SU-DHL-6 (cell line): ENCODE results near the gene COL4A2.

Experiments used
- H2AFZ ChIP-seq: fragments of 200-600 bp; sonication (generic); 2 replicates; pipeline ENCODE4 v1.6.1; 2014; ENCODE audit warnings: low read depth, mild to moderate bottlenecking, moderate library complexity, mixed read lengths, antibody characterized with exemption, low read length; ENCODE audit not compliant: severe bottlenecking
- H3F3A ChIP-seq: fragments of 200-600 bp; shearing (Covaris generic); 2 replicates; pipeline ENCODE4 v1.6.0; 2016; ENCODE audit warnings: antibody characterized with exemption, mild to moderate bottlenecking; ENCODE audit not compliant: insufficient read depth
- H3K27ac ChIP-seq: fragments of 200-600 bp; sonication (generic); 2 replicates; pipeline ENCODE4 v1.5.1; 2016; ENCODE audit warnings: low read depth, mild to moderate bottlenecking, low read length, moderate library complexity, mixed read lengths
- H3K27me3 ChIP-seq: fragments of 200-600 bp; sonication (generic), shearing (Covaris generic); 2 replicates; pipeline ENCODE4 v1.6.0; 2014; ENCODE audit warnings: mild to moderate bottlenecking, low read length
- H3K36me3 ChIP-seq: fragments of 200-600 bp; sonication (generic); 2 replicates; pipeline ENCODE4 v1.6.1; 2014; ENCODE audit warnings: mild to moderate bottlenecking, low read length, mixed read lengths
- H3K4me2 ChIP-seq: fragments of 300-600, 200-600 bp; shearing (Covaris generic), sonication (generic); 2 replicates; pipeline ENCODE4 v1.6.0; 2014; ENCODE audit warnings: low read length, low read depth, mild to moderate bottlenecking; ENCODE audit not compliant: poor library complexity, severe bottlenecking
- H3K4me3 ChIP-seq: fragments of 200-600 bp; sonication (generic); 2 replicates; pipeline ENCODE4 v1.5.1; 2014; ENCODE audit warnings: antibody characterized with exemption, low read length, mild to moderate bottlenecking, mixed read lengths; ENCODE audit not compliant: insufficient read depth, poor library complexity, severe bottlenecking
- H3K79me2 ChIP-seq: fragments of 200-600 bp; sonication (generic); 2 replicates; pipeline ENCODE4 v1.6.1; 2014; ENCODE audit warnings: mild to moderate bottlenecking, low read length, moderate library complexity; ENCODE audit not compliant: insufficient read depth
- H3K9ac ChIP-seq: fragments of 200-600 bp; sonication (generic); 2 replicates; pipeline ENCODE4 v1.7.0; 2014; ENCODE audit warnings: mild to moderate bottlenecking, low read length
- H3K9me2 ChIP-seq: fragments of 200-600 bp; sonication (generic); replicated peaks from 2 replicates; pipeline ENCODE4 v1.6.1; 2014; ENCODE audit warnings: low read length; ENCODE audit not compliant: insufficient read depth
- H3K9me3 ChIP-seq: fragments of 200-600 bp; sonication (generic); 2 replicates; pipeline ENCODE4 v1.6.1; 2014; ENCODE audit warnings: low read length, mixed read lengths; ENCODE audit not compliant: insufficient read depth
- H4K20me1 ChIP-seq: fragments of 200-600 bp; sonication (generic); 2 replicates; pipeline ENCODE4 v1.6.1; 2014; ENCODE audit warnings: low read depth, mild to moderate bottlenecking, antibody characterized with exemption, low read length, moderate library complexity, mixed read lengths
- EZH2phosphoT487 ChIP-seq: fragments of 200-600 bp; sonication (generic), shearing (Covaris generic); conservative IDR thresholded peaks from 2 replicates; pipeline ENCODE4 v1.6.1; 2018; ENCODE audit warnings: mild to moderate bottlenecking, antibody characterized with exemption, low read length, moderate library complexity, mixed read lengths
- TF ChIP-seq, protein P1 (sequence below): fragments of 200-600 bp; sonication (generic); IDR thresholded peaks from one replicate; pipeline ENCODE4 v1.5.1; 2017; ENCODE audit warnings: antibody characterized with exemption, mild to moderate bottlenecking, low read length, moderate library complexity; ENCODE audit not compliant: insufficient read depth, poor library complexity, severe bottlenecking

The COL4A2 gene

DNA sequence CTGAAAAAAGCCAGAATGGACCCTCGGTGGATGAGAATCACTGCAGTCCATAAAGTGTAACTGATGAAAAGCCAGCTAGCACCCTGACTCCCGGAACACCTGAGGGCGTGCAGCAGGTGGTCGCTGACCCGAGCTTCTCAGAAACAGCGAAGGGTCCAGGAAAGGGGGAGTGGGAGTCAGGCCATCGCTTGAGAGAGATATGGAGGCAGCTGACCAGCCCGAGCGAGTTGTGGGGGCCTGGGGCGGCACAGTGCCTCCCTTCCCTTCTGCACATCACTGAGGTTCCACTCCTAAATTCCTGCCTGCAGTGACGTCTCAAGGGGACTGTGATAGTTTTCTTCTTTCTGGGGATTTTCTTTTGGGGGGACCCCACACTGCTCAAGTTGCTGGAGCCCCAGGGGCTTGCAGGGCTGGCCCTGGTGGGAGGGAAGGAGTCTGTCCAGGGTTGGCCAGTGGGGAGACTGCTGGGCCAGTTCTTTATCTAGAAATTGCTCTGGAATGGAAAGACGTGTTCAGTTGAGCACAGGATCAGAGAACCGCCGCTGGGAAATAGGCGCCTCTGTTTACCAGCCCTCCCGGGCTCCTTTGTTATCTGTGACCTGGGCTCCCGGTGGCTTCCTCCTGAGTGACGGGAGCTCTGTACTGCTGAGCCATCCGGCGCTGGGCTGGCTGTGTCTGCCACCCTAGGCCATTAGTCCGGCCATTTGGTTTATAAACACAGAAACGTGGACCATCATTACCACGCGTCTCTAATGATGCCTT lies 183.1 kb downstream of the COL4A2 start:
- Histone ChIP-seq H3K79me2 (no peaks in the 10 kb centered on the region), H3K27me3 (no peaks in the 10 kb centered on the region), H3K4me2 (no peak overlapping the region), H2AFZ (no peak overlapping the region), H3K9me2 (no peaks in the 10 kb centered on the region), H3K27ac (no peak overlapping the region), H3F3A (no peaks in the 10 kb centered on the region), H3K9me3 (no peaks in the 10 kb centered on the region), H4K20me1 (no peaks in the 10 kb centered on the region), H3K4me3 (no peak overlapping the region), H3K9ac (no peak overlapping the region), H3K36me3 (no peaks in the 10 kb centered on the region)
- TF ChIP-seq EZH2phosphoT487: no peak
- TF ChIP-seq, protein P1, sequence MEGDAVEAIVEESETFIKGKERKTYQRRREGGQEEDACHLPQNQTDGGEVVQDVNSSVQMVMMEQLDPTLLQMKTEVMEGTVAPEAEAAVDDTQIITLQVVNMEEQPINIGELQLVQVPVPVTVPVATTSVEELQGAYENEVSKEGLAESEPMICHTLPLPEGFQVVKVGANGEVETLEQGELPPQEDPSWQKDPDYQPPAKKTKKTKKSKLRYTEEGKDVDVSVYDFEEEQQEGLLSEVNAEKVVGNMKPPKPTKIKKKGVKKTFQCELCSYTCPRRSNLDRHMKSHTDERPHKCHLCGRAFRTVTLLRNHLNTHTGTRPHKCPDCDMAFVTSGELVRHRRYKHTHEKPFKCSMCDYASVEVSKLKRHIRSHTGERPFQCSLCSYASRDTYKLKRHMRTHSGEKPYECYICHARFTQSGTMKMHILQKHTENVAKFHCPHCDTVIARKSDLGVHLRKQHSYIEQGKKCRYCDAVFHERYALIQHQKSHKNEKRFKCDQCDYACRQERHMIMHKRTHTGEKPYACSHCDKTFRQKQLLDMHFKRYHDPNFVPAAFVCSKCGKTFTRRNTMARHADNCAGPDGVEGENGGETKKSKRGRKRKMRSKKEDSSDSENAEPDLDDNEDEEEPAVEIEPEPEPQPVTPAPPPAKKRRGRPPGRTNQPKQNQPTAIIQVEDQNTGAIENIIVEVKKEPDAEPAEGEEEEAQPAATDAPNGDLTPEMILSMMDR: no peak

DNA sequence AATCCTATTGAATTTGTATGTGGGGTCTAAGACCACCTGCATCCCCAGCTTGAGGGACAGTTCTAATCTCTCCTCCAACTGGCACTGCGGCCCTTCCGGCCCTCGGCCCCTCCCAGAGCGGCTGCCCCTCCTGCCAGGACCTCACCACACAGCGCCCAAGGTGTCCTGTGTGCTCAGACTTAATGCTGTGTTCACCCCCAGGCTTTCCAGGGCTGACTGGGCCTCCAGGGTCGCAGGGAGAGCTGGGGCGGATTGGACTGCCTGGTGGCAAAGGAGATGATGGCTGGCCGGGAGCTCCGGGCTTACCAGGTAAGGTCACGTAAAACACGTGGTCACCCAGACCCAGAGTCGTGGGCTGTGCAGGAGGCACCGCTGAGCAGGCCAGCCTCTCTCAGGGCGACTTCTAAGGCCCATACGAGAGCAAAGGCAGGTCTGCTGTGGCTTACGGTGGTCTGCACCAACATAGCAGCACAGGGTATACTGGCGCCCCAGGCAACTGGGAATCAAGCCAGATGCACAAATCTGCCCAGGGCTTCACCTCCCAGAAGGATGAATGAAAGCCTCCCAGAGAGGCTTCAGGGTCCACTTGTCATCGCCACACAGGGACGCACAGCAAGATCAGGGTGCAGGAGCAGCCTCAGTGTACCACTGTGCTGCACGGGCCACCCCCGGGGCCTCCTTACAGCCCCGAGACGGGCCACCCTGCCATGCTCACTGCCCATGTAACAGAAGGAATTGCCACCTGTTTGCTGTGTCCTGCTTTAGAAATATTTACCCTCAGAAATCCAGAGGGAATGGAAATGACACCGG lies 185.0 kb downstream of the COL4A2 start:
- H3K27ac ChIP-seq: no peak overlapping the region
- H3K9ac ChIP-seq: no peak overlapping the region

DNA sequence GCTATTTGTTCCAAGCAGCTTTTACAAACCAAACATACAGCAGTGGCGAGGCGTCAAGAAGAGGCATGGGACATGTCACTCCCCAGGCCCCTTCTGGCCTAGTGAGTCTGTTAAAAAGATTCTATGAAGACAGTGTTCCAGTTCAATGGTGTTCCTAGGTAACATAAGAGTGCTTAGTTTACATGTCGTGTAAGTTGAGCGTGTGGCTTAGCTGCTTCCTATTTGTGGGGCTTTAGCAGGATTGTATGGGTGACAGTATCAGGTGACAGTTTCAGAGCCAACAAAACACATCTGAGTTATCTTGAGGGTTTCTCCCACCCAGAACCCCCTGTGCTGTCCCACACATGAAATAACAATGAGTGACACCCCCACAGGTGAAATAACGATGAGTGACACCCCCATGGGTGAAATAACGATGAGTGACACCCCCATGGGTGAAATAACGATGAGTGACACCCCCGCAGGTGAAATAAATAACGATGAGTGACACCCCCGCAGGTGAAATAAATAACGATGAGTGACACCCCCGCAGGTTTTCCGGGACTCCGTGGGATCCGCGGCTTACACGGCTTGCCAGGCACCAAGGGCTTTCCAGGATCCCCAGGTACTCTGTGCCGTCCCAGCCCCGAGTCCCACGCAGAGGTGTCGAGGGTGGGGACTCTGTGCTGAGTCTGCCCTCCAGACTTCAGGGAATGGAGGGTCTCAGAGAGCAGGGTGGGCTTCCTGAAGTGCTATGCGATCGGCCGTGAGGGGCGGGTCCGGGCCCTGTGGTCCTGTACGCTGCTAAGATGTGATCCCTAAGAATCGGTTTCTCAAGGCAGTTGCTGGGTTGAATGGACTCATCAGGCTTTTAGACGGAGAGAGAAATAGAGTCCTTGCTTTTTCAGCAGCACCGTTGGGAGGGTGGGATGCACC lies 185.9 kb downstream of the COL4A2 start:
- no peak overlapping the region for H3K4me2 ChIP-seq
- no peaks in the 10 kb centered on the region for H3K27me3 ChIP-seq
- no peaks in the 10 kb centered on the region for H3K9me2 ChIP-seq
- no peak overlapping the region for H3K27ac ChIP-seq
- TF ChIP-seq, protein P1: no peak
- TF ChIP-seq EZH2phosphoT487: no peak
- H4K20me1 ChIP-seq: no peaks in the 10 kb centered on the region
- H3F3A ChIP-seq: no peaks in the 10 kb centered on the region
- no peak overlapping the region for H3K4me3 ChIP-seq
- H2AFZ ChIP-seq: no peak overlapping the region
- H3K79me2 ChIP-seq: no peaks in the 10 kb centered on the region
- no peak overlapping the region for H3K9ac ChIP-seq
- no peaks in the 10 kb centered on the region for H3K9me3 ChIP-seq
- H3K36me3 ChIP-seq: no peaks in the 10 kb centered on the region

More for the DNA sequence above, 185.0 kb downstream of the COL4A2 start:
- H3K36me3 ChIP-seq: no peaks in the 10 kb centered on the region
- no peaks in the 10 kb centered on the region for H3K9me2 ChIP-seq
- no peaks in the 10 kb centered on the region for H4K20me1 ChIP-seq
- H3K79me2 ChIP-seq: no peaks in the 10 kb centered on the region
- H2AFZ ChIP-seq: no peak overlapping the region
- H3K4me3 ChIP-seq: no peak overlapping the region
- H3K4me2 ChIP-seq: no peak overlapping the region
- H3F3A ChIP-seq: no peaks in the 10 kb centered on the region
- no peaks in the 10 kb centered on the region for H3K27me3 ChIP-seq
- no peaks in the 10 kb centered on the region for H3K9me3 ChIP-seq
- no peak for TF ChIP-seq EZH2phosphoT487
